Endothelial cell of umbilical vein (primary cell): ENCODE results near the gene SHBG.

Source experiments
- EZH2 ChIP-seq: IDR thresholded peaks from 2 replicates; pipeline ENCODE4 v1.6.1; 2012; ENCODE audit warnings: borderline replicate concordance, low read depth, mild to moderate bottlenecking, moderate library complexity, low read length, inconsistent platforms; ENCODE audit not compliant: severe bottlenecking
- MYC ChIP-seq: IDR thresholded peaks from one replicate; pipeline ENCODE4 v1.6.1; 2011; ENCODE audit warnings: mild to moderate bottlenecking, low read depth, low read length
- POLR2A ChIP-seq: IDR thresholded peaks from 2 replicates; pipeline ENCODE4 v1.6.1; 2012; ENCODE audit warnings: low read depth, mild to moderate bottlenecking, control low read depth, low read length

DNA sequence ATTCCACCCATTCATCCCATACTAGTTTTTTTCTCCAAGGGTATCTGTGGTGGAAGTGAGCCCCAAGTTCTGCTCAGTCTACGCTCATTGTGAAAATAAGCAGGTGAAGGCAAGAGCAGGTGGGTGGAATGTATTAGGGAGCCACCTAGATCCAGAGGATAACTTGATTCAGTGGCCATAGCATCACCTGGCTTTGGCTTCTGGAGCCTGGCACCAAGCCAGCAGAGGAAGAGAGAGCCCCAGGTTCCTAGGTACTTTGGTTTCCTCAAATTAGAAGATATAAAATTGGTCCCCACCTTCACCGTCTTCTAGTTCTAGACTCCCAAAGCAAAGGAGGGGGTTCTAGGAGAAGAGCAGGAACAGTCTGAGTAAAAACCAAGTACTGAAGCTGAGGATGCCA is 19.3 kb upstream of the SHBG start:
- no peak for TF ChIP-seq POLR2A
- TF ChIP-seq EZH2, result no peak
- TF ChIP-seq MYC, result no peak
